PC-3 (cell line): ENCODE measurements around the gene CAMTA1. TPM values are rescaled to one million over a fixed set of nuclear protein-coding genes. Genes with fewer than 3 reads are reported as not detected.

Experiments
- ATAC-seq: fragments of 200-7000 bp; cut with Tn5 transposase; 2 replicates; pipeline ENCODE4 v1.9.1; 2020; ENCODE audit warnings: mild to moderate bottlenecking, moderate library complexity
- BruUV-seq: library from RNA; stranded (reverse); fragments of 400-500 nt; replicated peaks from 2 replicates; lab custom pipeline; 2021; lab: Mats Ljungman, UMichigan
- CTCF ChIA-PET: fragments of 300-600 bp; sonication (Branson Sonifier 250); formaldehyde crosslinking; loops from one replicate; lab custom pipeline; 2022; ENCODE audit warnings: antibody characterized with exemption; lab: Charles Lee
- POLR2A ChIA-PET: fragments of 300-600 bp; sonication (Branson Sonifier 250); formaldehyde crosslinking; loops from one replicate; lab custom pipeline; 2022; ENCODE audit warnings: antibody characterized with exemption; ENCODE audit not compliant: unreplicated experiment; lab: Charles Lee
- DNase-seq: peaks from one replicate; pipeline ENCODE4 v3.0.0-alpha.2; 2015
- H2AFZ ChIP-seq: fragments of 300-600 bp; sonication (generic); 2 replicates; pipeline ENCODE4 v1.6.0; 2016; ENCODE audit warnings: antibody characterized with exemption, low read length
- H3F3A ChIP-seq: fragments of 300-600 bp; sonication (generic); one replicate; pipeline ENCODE4 v1.6.0; 2017; ENCODE audit warnings: antibody characterized with exemption, low read length, control low read depth, mild to moderate bottlenecking; ENCODE audit not compliant: unreplicated experiment
- H3K27ac ChIP-seq: fragments of 300-600 bp; sonication (generic); 2 replicates; pipeline ENCODE4 v1.5.1; 2016; ENCODE audit warnings: mild to moderate bottlenecking, low read length
- H3K27me3 ChIP-seq: fragments of 300-600 bp; sonication (generic); 2 replicates; pipeline ENCODE4 v1.6.1; 2016; ENCODE audit warnings: low read length, mixed read lengths
- H3K36me3 ChIP-seq: fragments of 300-600 bp; sonication (generic); 2 replicates; pipeline ENCODE4 v1.6.1; 2016; ENCODE audit warnings: low read depth, mixed run types, low read length, mixed read lengths
- H3K4me1 ChIP-seq: fragments of 300-600 bp; sonication (generic); 2 replicates; pipeline ENCODE4 v1.5.1; 2016; ENCODE audit warnings: low read length; ENCODE audit not compliant: insufficient read depth
- H3K4me2 ChIP-seq: fragments of 300-600 bp; sonication (generic); 2 replicates; pipeline ENCODE4 v1.6.0; 2016; ENCODE audit warnings: low read length
- H3K4me3 ChIP-seq: fragments of 300-600 bp; sonication (generic); 2 replicates; pipeline ENCODE4 v1.5.1; 2016; ENCODE audit warnings: mild to moderate bottlenecking, low read length, mixed read lengths
- H3K79me2 ChIP-seq: fragments of 300-600 bp; sonication (generic); 2 replicates; pipeline ENCODE4 v1.6.1; 2017; ENCODE audit warnings: low read length, mixed read lengths
- H3K9ac ChIP-seq: fragments of 300-600 bp; sonication (generic); 2 replicates; pipeline ENCODE4 v1.6.0; 2016; ENCODE audit warnings: mild to moderate bottlenecking, low read length
- H3K9me2 ChIP-seq: fragments of 300-600 bp; sonication (generic); replicated peaks from 2 replicates; pipeline ENCODE4 v1.6.1; 2016; ENCODE audit warnings: mixed run types, low read length, mixed read lengths
- H3K9me3 ChIP-seq: fragments of 300-600 bp; sonication (generic); 2 replicates; pipeline ENCODE4 v1.6.1; 2016; ENCODE audit warnings: low read length, mixed read lengths
- H4K20me1 ChIP-seq: fragments of 300-600 bp; sonication (generic); 2 replicates; pipeline ENCODE4 v1.6.1; 2016; ENCODE audit warnings: low read length, mixed read lengths
- CTCF ChIP-seq: fragments of 300-600 bp; sonication (generic); conservative IDR thresholded peaks from 2 replicates; pipeline ENCODE4 v1.5.1; 2017; ENCODE audit warnings: antibody characterized with exemption, low read depth, mild to moderate bottlenecking, low read length
- EZH2 ChIP-seq: fragments of 300-600 bp; sonication (generic); IDR thresholded peaks from one replicate; pipeline ENCODE4 v1.6.1; 2017; ENCODE audit warnings: antibody characterized with exemption, mild to moderate bottlenecking, low read length; ENCODE audit not compliant: unreplicated experiment
- EZH2phosphoT487 ChIP-seq: fragments of 300-600 bp; sonication (generic); IDR thresholded peaks from 2 replicates; pipeline ENCODE4 v1.6.1; 2018; ENCODE audit warnings: mild to moderate bottlenecking, antibody characterized with exemption, low read length, borderline replicate concordance
- intact Hi-C: fragments of 100-400 bp; cut with micrococcal nuclease; formaldehyde crosslinking; loops from 2 replicates; pipeline ENCODE4 v1.9.0; 2023
- total RNA-seq: library from RNA; depleted of rRNA; stranded (reverse); fragments of >200 nt; gene quantifications from 2 replicates; pipeline ENCODE4 v1.2.3, GENCODE V29; 2014

CAMTA1 gene
- total RNA-seq, 1 experiment from 2014 or later = 40.8 TPM

GRCh38 chr1:7220712-7221252, 435.5 kb downstream of the CAMTA1 start:
- H3F3A ChIP-seq = no peaks in the 10 kb centered on the region
- H4K20me1 ChIP-seq = no peaks in the 10 kb centered on the region
- BruUV-seq = no TSS peak
- H3K4me2 ChIP-seq = no peak overlapping the region
- peaks cover 14% of the 10 kb centered on the region for H3K4me1 ChIP-seq
- ATAC-seq (no peak), DNase-seq (no peak)
- TF ChIP-seq CTCF (no peak), EZH2 (no peak), EZH2phosphoT487 (no peak)
- H3K4me3 ChIP-seq = no peak overlapping the region
- H3K9ac ChIP-seq = no peak overlapping the region
- H3K9me2 ChIP-seq = no peaks in the 10 kb centered on the region
- POLR2A ChIA-PET = no interaction called here
- H2AFZ ChIP-seq = no peak overlapping the region
- CTCF ChIA-PET = interaction anchor here (0.6 kb wide), 1 partner anchor 565 kb away, joined by 5 read pairs; no protein-coding TSS in a partner anchor
- no peaks in the 10 kb centered on the region for H3K9me3 ChIP-seq
- H3K27ac ChIP-seq = no peak overlapping the region
- no peaks in the 10 kb centered on the region for H3K79me2 ChIP-seq
- intact Hi-C loops = loop anchor here (10.0 kb wide), 1 partner anchor 184 kb away; no protein-coding TSS in a partner anchor
- H3K27me3 ChIP-seq = peaks cover 9% of the 10 kb centered on the region
- no peaks in the 10 kb centered on the region for H3K36me3 ChIP-seq

- Histone ChIP-seq H3K27ac (no peak overlapping the region), H2AFZ (no peak overlapping the region), H3K9ac (no peak overlapping the region), H3K27me3 (no peaks in the 10 kb centered on the region), H4K20me1 (no peaks in the 10 kb centered on the region), H3K4me2 (no peak overlapping the region), H3K36me3 (no peaks in the 10 kb centered on the region), H3K79me2 (no peaks in the 10 kb centered on the region), H3K4me1 (peaks cover 14% of the 10 kb centered on the region), H3F3A (no peaks in the 10 kb centered on the region), H3K9me3 (no peaks in the 10 kb centered on the region), H3K4me3 (no peak overlapping the region), H3K9me2 (no peaks in the 10 kb centered on the region)
- BruUV-seq = no TSS peak
- intact Hi-C loops = loop anchor here (10.0 kb wide), 1 partner anchor 183 kb away; no protein-coding TSS in a partner anchor
- ATAC-seq (no peak), DNase-seq (no peak)
- TF ChIP-seq EZH2phosphoT487 (no peak), CTCF (no peak), EZH2 (no peak)
- ChIA-PET POLR2A (no interaction called here), CTCF (no interaction called here)
Observed at GRCh38 chr1:7221826-7222694, 436.8 kb downstream of the CAMTA1 start.

- intact Hi-C loops = loop anchor here (10.0 kb wide), 1 partner anchor 182 kb away; no protein-coding TSS in a partner anchor
- CTCF ChIA-PET = no interaction called here
- Histone ChIP-seq H3K36me3 (no peaks in the 10 kb centered on the region), H3K27me3 (no peaks in the 10 kb centered on the region), H3K79me2 (no peaks in the 10 kb centered on the region), H3K9me2 (no peaks in the 10 kb centered on the region), H2AFZ (no peak overlapping the region), H3F3A (no peaks in the 10 kb centered on the region), H3K4me1 (peaks cover 14% of the 10 kb centered on the region), H4K20me1 (no peaks in the 10 kb centered on the region), H3K4me3 (no peak overlapping the region), H3K9me3 (no peaks in the 10 kb centered on the region), H3K27ac (no peak overlapping the region), H3K4me2 (no peak overlapping the region), H3K9ac (no peak overlapping the region)
- no peak for ATAC-seq
- no TSS peak for BruUV-seq
- TF ChIP-seq EZH2 = no peak
- no peak for TF ChIP-seq CTCF
- TF ChIP-seq EZH2phosphoT487 = no peak
- DNase-seq = no peak
- POLR2A ChIA-PET = interaction anchor here (0.6 kb wide), 1 partner anchor 597 kb away, joined by 3 read pairs; no protein-coding TSS in a partner anchor
Observed at GRCh38 chr1:7222695-7223015, 437.4 kb downstream of the CAMTA1 start.
